H9 (cell line): ENCODE measurements around the gene ZNF512. TPM values are rescaled to one million over a fixed set of nuclear protein-coding genes. Genes with fewer than 3 reads are reported as not detected.
"Not testable (repeated sequence)": the region's sequence is repeated elsewhere in the genome, so short reads cannot be mapped to it uniquely, and the experiment has no call there.

ENCODE experiments used
- DNase-seq: peaks from one replicate; pipeline ENCODE4 v3.0.0-alpha.2; 2017
- H2AFZ ChIP-seq: one replicate; pipeline ENCODE4 v1.6.1; 2013; ENCODE audit warnings: mild to moderate bottlenecking, low read length, control low read depth, moderate library complexity
- H2AK5ac ChIP-seq: 2 replicates; pipeline ENCODE4 v1.6.1; 2013; ENCODE audit warnings: low read length, control low read depth, mixed read lengths; ENCODE audit not compliant: insufficient read length
- H2BK120ac ChIP-seq: one replicate; pipeline ENCODE4 v1.6.1; 2013; ENCODE audit warnings: low read depth, mild to moderate bottlenecking, low read length, control low read depth, inconsistent platforms; ENCODE audit not compliant: poor library complexity, severe bottlenecking
- H2BK12ac ChIP-seq: 2 replicates; pipeline ENCODE4 v1.6.1; 2013; ENCODE audit warnings: low read length, control low read depth, mixed read lengths, low read depth; ENCODE audit not compliant: insufficient read length
- H2BK15ac ChIP-seq: 2 replicates; pipeline ENCODE4 v1.6.1; 2013; ENCODE audit warnings: low read depth, low read length, control low read depth
- H2BK20ac ChIP-seq: one replicate; pipeline ENCODE4 v1.6.1; 2013; ENCODE audit warnings: low read depth, mild to moderate bottlenecking, low read length, control low read depth, inconsistent platforms; ENCODE audit not compliant: poor library complexity, severe bottlenecking
- H2BK5ac ChIP-seq: 2 replicates; pipeline ENCODE4 v1.6.1; 2013; ENCODE audit warnings: low read length, control low read depth, mixed read lengths; ENCODE audit not compliant: insufficient read length
- H3K14ac ChIP-seq: 2 replicates; pipeline ENCODE4 v1.6.1; 2013; ENCODE audit warnings: low read length, control low read depth; ENCODE audit not compliant: insufficient read depth
- H3K18ac ChIP-seq: 2 replicates; pipeline ENCODE4 v1.6.1; 2013; ENCODE audit warnings: low read depth, mild to moderate bottlenecking, mixed read lengths, low read length, control low read depth; ENCODE audit not compliant: insufficient read length
- H3K23ac ChIP-seq: 2 replicates; pipeline ENCODE4 v1.6.1; 2013; ENCODE audit warnings: low read length, control low read depth, mixed read lengths, low read depth; ENCODE audit not compliant: insufficient read length
- H3K23me2 ChIP-seq: 2 replicates; pipeline ENCODE4 v1.6.1; 2013; ENCODE audit warnings: low read depth, mild to moderate bottlenecking, mixed read lengths, low read length, control low read depth; ENCODE audit not compliant: insufficient read length, poor library complexity, severe bottlenecking
- H3K27ac ChIP-seq: 2 replicates; pipeline ENCODE4 v1.5.1; 2013; ENCODE audit warnings: low read length, control low read depth, mixed read lengths, low read depth; ENCODE audit not compliant: insufficient read length
- H3K27me3 ChIP-seq: 2 replicates; pipeline ENCODE4 v1.6.1; 2013; ENCODE audit warnings: low read length, control low read depth, inconsistent platforms; ENCODE audit not compliant: insufficient read depth
- H3K4ac ChIP-seq: 2 replicates; pipeline ENCODE4 v1.6.1; 2013; ENCODE audit warnings: low read depth, mild to moderate bottlenecking, control low read depth, inconsistent platforms, low read length, moderate library complexity
- H3K4me1 ChIP-seq: 2 replicates; pipeline ENCODE4 v1.6.1; 2013; ENCODE audit warnings: low read length, control low read depth, inconsistent platforms; ENCODE audit not compliant: insufficient read depth
- H3K4me2 ChIP-seq: 2 replicates; pipeline ENCODE4 v1.6.1; 2013; ENCODE audit warnings: low read length, control low read depth, mixed read lengths; ENCODE audit not compliant: insufficient read length, insufficient read depth
- H3K56ac ChIP-seq: 2 replicates; pipeline ENCODE4 v1.6.1; 2013; ENCODE audit warnings: low read depth, mild to moderate bottlenecking, mixed read lengths, low read length, control low read depth; ENCODE audit not compliant: insufficient read length
- H3K79me1 ChIP-seq: 2 replicates; pipeline ENCODE4 v1.6.1; 2013; ENCODE audit warnings: low read depth, mild to moderate bottlenecking, moderate library complexity, low read length, control low read depth, inconsistent platforms; ENCODE audit not compliant: insufficient read depth, poor library complexity, severe bottlenecking
- H3K79me2 ChIP-seq: 2 replicates; pipeline ENCODE4 v1.6.1; 2013; ENCODE audit warnings: low read length, control low read depth, inconsistent platforms; ENCODE audit not compliant: insufficient read depth
- H3K9ac ChIP-seq: 2 replicates; pipeline ENCODE4 v1.6.1; 2013; ENCODE audit warnings: low read length, control low read depth, mixed read lengths; ENCODE audit not compliant: insufficient read length; ENCODE audit errors: extremely low read depth
- H3K9me3 ChIP-seq: one replicate; pipeline ENCODE4 v1.6.1; 2013; ENCODE audit warnings: low read depth, low read length, inconsistent platforms; ENCODE audit not compliant: control insufficient read depth
- H3T11ph ChIP-seq: one replicate; pipeline ENCODE4 v1.6.1; 2013; ENCODE audit warnings: mild to moderate bottlenecking, low read length, control low read depth, inconsistent platforms
- H4K20me1 ChIP-seq: one replicate; pipeline ENCODE4 v1.6.1; 2013; ENCODE audit not compliant: control insufficient read depth, insufficient read length, insufficient read depth
- H4K5ac ChIP-seq: 2 replicates; pipeline ENCODE4 v1.6.1; 2013; ENCODE audit warnings: low read depth, mild to moderate bottlenecking, mixed read lengths, low read length, control low read depth; ENCODE audit not compliant: insufficient read length
- H4K8ac ChIP-seq: replicated peaks from 2 replicates; pipeline ENCODE4 v1.6.1; 2013; ENCODE audit warnings: low read length, control low read depth, mixed read lengths, low read depth; ENCODE audit not compliant: insufficient read length
- H4K91ac ChIP-seq: 2 replicates; pipeline ENCODE4 v1.6.1; 2013; ENCODE audit warnings: low read depth, mild to moderate bottlenecking, moderate library complexity, mixed read lengths, low read length, control low read depth; ENCODE audit not compliant: insufficient read length
- H3K27ac Mint-ChIP-seq, 3 experiments: 2 replicates in 2 of 3; 3 replicates in 1 of 3; pipeline ENCODE4 v1.8.0; 2020 to 2021; ENCODE audit warnings: mixed read lengths in 3 of 3, mild to moderate bottlenecking in 1 of 3, moderate library complexity in 1 of 3
- H3K27me3 Mint-ChIP-seq: 2 replicates; pipeline ENCODE4 v1.8.0; 2021; ENCODE audit warnings: low read depth, mild to moderate bottlenecking, moderate library complexity, mixed read lengths
- H3K36me3 Mint-ChIP-seq, 3 experiments: 2 replicates in 2 of 3; 3 replicates in 1 of 3; pipeline ENCODE4 v1.8.0; 2020 to 2021; ENCODE audit warnings: low read depth in 3 of 3, mixed read lengths in 3 of 3; ENCODE audit not compliant: insufficient read depth in 1 of 3
- H3K4me1 Mint-ChIP-seq, 2 experiments: 2 replicates each; pipeline ENCODE4 v1.8.0; 2020; ENCODE audit warnings: mixed read lengths in 2 of 2
- H3K4me3 Mint-ChIP-seq, 2 experiments: 2 replicates in 1 of 2; 3 replicates in 1 of 2; pipeline ENCODE4 v1.8.0; 2020 to 2021; ENCODE audit warnings: mild to moderate bottlenecking in 2 of 2, mixed read lengths in 2 of 2, moderate library complexity in 1 of 2
- H3K9me3 Mint-ChIP-seq, 2 experiments: 2 replicates in 1 of 2; 3 replicates in 1 of 2; pipeline ENCODE4 v1.8.0; 2020; ENCODE audit warnings: mild to moderate bottlenecking in 2 of 2, mixed read lengths in 2 of 2, moderate library complexity in 1 of 2
- CTCF ChIP-seq: fragments of 200-600 bp; sonication (generic); conservative IDR thresholded peaks from 3 replicates; pipeline ENCODE4 v1.8.0; 2021; ENCODE audit warnings: antibody characterized with exemption, mild to moderate bottlenecking
- WGBS: extraction: QIAGEN DNeasy Blood & Tissue Kit; methylation state at CpG from one replicate; pipeline ENCODE4 v1.1.7; 2013; ENCODE audit warnings: missing lambda C conversion rate, low lambda C conversion rate, mixed read lengths; ENCODE audit not compliant: insufficient read length; ENCODE audit errors: extremely low coverage; 5-methylcytosine and 5-hydroxymethylcytosine counted together
- total RNA-seq: library from RNA; stranded (reverse); gene quantifications from 2 replicates; pipeline ENCODE4 v1.2.1, GENCODE V29; 2021

ZNF512 gene
- total RNA-seq, 1 experiment from 2014 or later: 38.2 TPM

GRCh38 chr2:27552941-27553340 is 29.9 kb upstream of the ZNF512 start:
- no peak overlapping the region for H2BK120ac ChIP-seq
- Mint-ChIP-seq H3K36me3 (no peaks in the 10 kb centered on the region), H3K4me3 (no peak overlapping the region), H3K27ac (no peak overlapping the region), H3K9me3 (peaks cover 2 to 11% of the 10 kb centered on the region in 2 experiments; a peak in 3 of 5 replicates), H3K4me1 (no peaks in the 10 kb centered on the region), H3K27me3 (peaks cover 29% of the 10 kb centered on the region)
- H2AFZ ChIP-seq: no peak overlapping the region
- H4K20me1 ChIP-seq: no peaks in the 10 kb centered on the region
- no peak overlapping the region for H3K56ac ChIP-seq
- H3K27ac ChIP-seq: no peak overlapping the region
- H2AK5ac ChIP-seq: no peak overlapping the region
- H2BK15ac ChIP-seq: no peak overlapping the region
- no peak overlapping the region for H3K4ac ChIP-seq
- no peak overlapping the region for H3K23ac ChIP-seq
- no peak for TF ChIP-seq CTCF
- H3K4me2 ChIP-seq: no peak overlapping the region
- H4K91ac ChIP-seq: no peak overlapping the region
- H4K5ac ChIP-seq: no peak overlapping the region
- no peak overlapping the region for H4K8ac ChIP-seq
- H3K79me2 ChIP-seq: no peaks in the 10 kb centered on the region
- no peak overlapping the region for H2BK20ac ChIP-seq
- no peaks in the 10 kb centered on the region for H3K23me2 ChIP-seq
- no peak for DNase-seq
- H3K18ac ChIP-seq: no peak overlapping the region
- no peaks in the 10 kb centered on the region for H3K4me1 ChIP-seq
- no peak overlapping the region for H3K14ac ChIP-seq
- H2BK5ac ChIP-seq: no peak overlapping the region
- no peak overlapping the region for H2BK12ac ChIP-seq
- WGBS: no CpG with 5 or more reads among the region's 2 CpGs
- no peak overlapping the region for H3K9ac ChIP-seq
- H3K27me3 ChIP-seq: no peaks in the 10 kb centered on the region
- no peaks in the 10 kb centered on the region for H3K79me1 ChIP-seq
- no peak overlapping the region for H3T11ph ChIP-seq
- H3K9me3 ChIP-seq: no peaks in the 10 kb centered on the region

GRCh38 chr2:27554451-27554850 is 28.4 kb upstream of the ZNF512 start:
- not testable (repeated sequence) for H3K23ac ChIP-seq, H2BK20ac ChIP-seq, H3K18ac ChIP-seq, H3K4me2 ChIP-seq, H3K36me3 Mint-ChIP-seq, H3K27ac Mint-ChIP-seq, H3K4me1 ChIP-seq, H3K9ac ChIP-seq, DNase-seq, H3K27ac ChIP-seq, H4K5ac ChIP-seq, H4K91ac ChIP-seq, H3K79me1 ChIP-seq, H3K79me2 ChIP-seq, H4K8ac ChIP-seq, H3K56ac ChIP-seq, H2BK15ac ChIP-seq, H2BK120ac ChIP-seq, H3K4me3 Mint-ChIP-seq, H3K4ac ChIP-seq, H3K23me2 ChIP-seq, H3T11ph ChIP-seq, H2BK12ac ChIP-seq, H3K4me1 Mint-ChIP-seq, H3K27me3 ChIP-seq, H2AK5ac ChIP-seq, H2AFZ ChIP-seq, H3K9me3 ChIP-seq, H3K14ac ChIP-seq, H4K20me1 ChIP-seq, H2BK5ac ChIP-seq
- Mint-ChIP-seq H3K9me3 (peaks cover 6 to 15% of the 10 kb centered on the region in 2 experiments; a peak in 2 of 5 replicates), H3K27me3 (peaks cover 30% of the 10 kb centered on the region)
- no CpG with 5 or more reads among the region's 3 CpGs for WGBS
